Smooth muscle cell (in vitro differentiated cells): ENCODE data around the gene PNMT. TPM values are rescaled to one million over a fixed set of nuclear protein-coding genes. Genes with fewer than 3 reads are reported as not detected.
"Not testable (repeated sequence)": the region's sequence is repeated elsewhere in the genome, so short reads cannot be mapped to it uniquely, and the experiment has no call there.

Experiments
- DNase-seq: peaks from one replicate; lab custom pipeline; 2025; ENCODE audit not compliant: unreplicated experiment; lab: John Stamatoyannopoulos, UW
- H2AFZ ChIP-seq: fragments of 200-600 bp; sonication (generic); 2 replicates; pipeline ENCODE4 v1.6.0; 2016; ENCODE audit warnings: antibody characterized with exemption, low read depth, mild to moderate bottlenecking
- H3F3A ChIP-seq: fragments of 200-600 bp; sonication (generic); 2 replicates; pipeline ENCODE4 v1.6.0; 2017; ENCODE audit warnings: antibody characterized with exemption, low read depth
- H3K27ac ChIP-seq: fragments of 200-600 bp; sonication (generic); 2 replicates; pipeline ENCODE4 v1.5.1; 2016; ENCODE audit warnings: low read depth, mild to moderate bottlenecking
- H3K27me3 ChIP-seq: fragments of 200-600 bp; sonication (generic); 2 replicates; pipeline ENCODE4 v1.6.1; 2016; ENCODE audit warnings: low read depth, mild to moderate bottlenecking
- H3K36me3 ChIP-seq: fragments of 200-600 bp; sonication (generic); 2 replicates; pipeline ENCODE4 v1.5.1; 2016; ENCODE audit warnings: low read depth
- H3K4me1 ChIP-seq: fragments of 200-600 bp; sonication (generic); 2 replicates; pipeline ENCODE4 v1.5.1; 2016; ENCODE audit warnings: low read depth
- H3K4me2 ChIP-seq: fragments of 200-600 bp; sonication (generic); 2 replicates; pipeline ENCODE4 v1.6.0; 2016; ENCODE audit warnings: mild to moderate bottlenecking
- H3K4me3 ChIP-seq: fragments of 200-600 bp; sonication (generic); 2 replicates; pipeline ENCODE4 v1.5.1; 2016; ENCODE audit warnings: mild to moderate bottlenecking
- H3K79me2 ChIP-seq: fragments of 200-600 bp; sonication (generic); 2 replicates; pipeline ENCODE4 v1.6.0; 2016; ENCODE audit warnings: low read depth, mild to moderate bottlenecking
- H3K9ac ChIP-seq: fragments of 200-600 bp; sonication (generic); 2 replicates; pipeline ENCODE4 v1.6.0; 2016; ENCODE audit warnings: low read depth
- H3K9me3 ChIP-seq: fragments of 200-600 bp; sonication (generic); replicated peaks from 2 replicates; pipeline ENCODE4 v1.5.1; 2016; ENCODE audit warnings: low read depth
- H4K20me1 ChIP-seq: fragments of 200-600 bp; sonication (generic); 2 replicates; pipeline ENCODE4 v1.6.0; 2016; ENCODE audit warnings: low read depth
- CTCF ChIP-seq: fragments of 200-600 bp; sonication (generic); IDR thresholded peaks from 2 replicates; pipeline ENCODE4 v1.5.1; 2017; ENCODE audit warnings: borderline replicate concordance, mild to moderate bottlenecking, antibody characterized with exemption; ENCODE audit not compliant: insufficient read depth, poor library complexity, severe bottlenecking
- WGBS: methylation state at CpG from one replicate; pipeline ENCODE4 v1.1.7; 2016; ENCODE audit warnings: low lambda C conversion rate; 5-methylcytosine and 5-hydroxymethylcytosine counted together
- polyA plus RNA-seq: library from polyadenylated mRNA; unstranded; fragments of >200 nt; fragmentation: Nextera tagmentation; extraction: Ambion mirVana; gene quantifications from 2 replicates; pipeline ENCODE4 v1.2.1, GENCODE V29; 2016
- total RNA-seq: library from RNA; depleted of rRNA; stranded (reverse); fragments of >200 nt; gene quantifications from 2 replicates; pipeline ENCODE4 v1.2.3, GENCODE V29; 2014

The PNMT gene
- total and polyA plus RNA-seq, 2 experiments from 2014 or later: 0.23 TPM; not detected in 1

DNA sequence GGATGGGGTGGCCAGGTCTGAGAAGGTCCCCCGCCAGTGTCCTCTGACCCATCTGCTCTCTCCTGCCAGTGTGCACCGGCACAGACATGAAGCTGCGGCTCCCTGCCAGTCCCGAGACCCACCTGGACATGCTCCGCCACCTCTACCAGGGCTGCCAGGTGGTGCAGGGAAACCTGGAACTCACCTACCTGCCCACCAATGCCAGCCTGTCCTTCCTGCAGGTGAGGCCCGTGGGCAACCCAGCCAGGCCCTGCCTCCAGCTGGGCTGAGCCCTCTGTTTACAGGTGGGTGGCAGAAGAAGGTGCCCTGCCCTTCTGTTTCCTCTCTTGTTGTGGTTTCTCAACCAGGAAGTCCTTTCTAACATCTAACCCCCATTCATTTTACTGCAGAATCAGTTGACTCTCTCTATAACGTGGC, 38.7 kb downstream of the PNMT start:
- DNase-seq: no peak
- Histone ChIP-seq H3K9me3 (no peaks in the 10 kb centered on the region), H3K27ac (no peak overlapping the region), H3K36me3 (no peaks in the 10 kb centered on the region), H3K4me2 (no peak overlapping the region), H3K4me1 (peaks cover 19% of the 10 kb centered on the region), H3K4me3 (no peak overlapping the region), H3K9ac (no peak overlapping the region), H3K79me2 (peaks cover 18% of the 10 kb centered on the region), H3K27me3 (no peaks in the 10 kb centered on the region), H3F3A (no peaks in the 10 kb centered on the region), H2AFZ (no peak overlapping the region), H4K20me1 (peaks cover 52% of the 10 kb centered on the region)
- WGBS: 95% methylated on average over 7 of the region's 7 CpGs
- TF ChIP-seq CTCF: no peak

DNA sequence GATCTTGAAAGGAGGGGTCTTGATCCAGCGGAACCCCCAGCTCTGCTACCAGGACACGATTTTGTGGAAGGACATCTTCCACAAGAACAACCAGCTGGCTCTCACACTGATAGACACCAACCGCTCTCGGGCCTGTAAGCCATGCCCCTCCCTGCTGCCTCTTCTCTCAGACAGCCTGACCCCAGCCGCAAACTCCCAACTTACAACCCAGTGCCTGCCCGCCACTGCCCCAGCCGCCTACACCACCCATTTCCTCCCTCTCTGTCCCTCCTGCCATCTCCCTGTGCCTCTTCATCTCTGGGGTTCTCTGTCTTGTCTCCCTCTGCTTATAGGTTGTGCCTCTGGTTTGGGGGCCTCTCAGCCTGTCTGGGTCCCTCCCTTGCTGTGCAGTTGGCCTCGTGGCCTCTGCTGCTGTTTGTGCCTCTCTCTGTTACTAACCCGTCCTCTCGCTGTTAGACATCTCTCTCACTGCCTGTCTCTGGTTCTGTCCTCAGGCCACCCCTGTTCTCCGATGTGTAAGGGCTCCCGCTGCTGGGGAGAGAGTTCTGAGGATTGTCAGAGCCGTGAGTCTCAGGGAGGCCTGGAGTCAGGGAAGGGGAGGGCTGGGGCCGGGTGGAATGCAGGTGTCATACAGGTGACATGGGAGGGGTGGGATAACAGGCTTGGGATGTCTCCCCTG, 41.2 kb downstream of the PNMT start:
- Histone ChIP-seq H3K9me3 (no peaks in the 10 kb centered on the region), H3K4me3 (no peak overlapping the region), H3K4me2 (no peak overlapping the region), H3F3A (no peaks in the 10 kb centered on the region), H2AFZ (no peak overlapping the region), H3K79me2 (peaks cover 2% of the 10 kb centered on the region), H3K27me3 (no peaks in the 10 kb centered on the region), H3K4me1 (peaks cover 9% of the 10 kb centered on the region), H3K27ac (no peak overlapping the region), H3K36me3 (no peaks in the 10 kb centered on the region), H3K9ac (no peak overlapping the region), H4K20me1 (peaks cover 32% of the 10 kb centered on the region)
- 96% methylated on average over 14 of the region's 14 CpGs for WGBS
- no peak for TF ChIP-seq CTCF
- no peak for DNase-seq

DNA sequence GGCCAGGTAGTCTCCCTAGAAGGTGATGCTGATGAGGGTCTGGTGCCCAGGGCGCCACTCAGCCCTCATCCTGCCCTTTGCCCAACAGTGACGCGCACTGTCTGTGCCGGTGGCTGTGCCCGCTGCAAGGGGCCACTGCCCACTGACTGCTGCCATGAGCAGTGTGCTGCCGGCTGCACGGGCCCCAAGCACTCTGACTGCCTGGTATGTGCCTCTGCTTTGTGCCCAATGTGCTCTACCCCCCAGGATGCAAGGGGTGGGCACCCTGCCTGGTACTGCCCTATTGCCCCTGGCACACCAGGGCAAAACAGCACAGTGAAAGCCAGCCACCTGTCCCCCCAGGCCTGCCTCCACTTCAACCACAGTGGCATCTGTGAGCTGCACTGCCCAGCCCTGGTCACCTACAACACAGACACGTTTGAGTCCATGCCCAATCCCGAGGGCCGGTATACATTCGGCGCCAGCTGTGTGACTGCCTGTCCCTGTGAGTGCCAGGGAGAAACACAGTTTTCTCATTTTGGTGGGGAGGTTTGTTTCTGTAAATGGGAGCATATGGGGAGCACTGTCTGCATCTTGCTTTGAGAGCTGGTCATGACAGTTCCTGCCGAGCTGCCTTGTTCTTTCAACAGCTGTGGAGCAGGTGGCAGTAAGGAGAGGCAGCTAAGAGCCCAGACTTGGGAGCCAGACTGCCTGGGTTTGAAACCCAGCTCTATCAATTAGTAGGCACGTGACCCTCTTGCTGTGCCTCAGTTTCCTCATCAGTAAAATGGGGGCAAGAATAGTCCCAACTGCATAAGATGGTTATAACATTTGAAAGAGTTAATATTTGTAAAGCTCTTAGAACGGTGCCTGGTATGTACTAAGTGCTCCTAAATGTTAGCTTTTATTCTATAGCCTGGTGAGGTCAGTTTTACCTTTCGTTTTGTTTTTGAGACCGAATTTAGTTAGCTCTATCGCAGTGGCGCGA, 42.0 kb downstream of the PNMT start:
- H3K36me3 ChIP-seq: no peaks in the 10 kb centered on the region
- no peaks in the 10 kb centered on the region for H3K27me3 ChIP-seq
- no peak for DNase-seq
- H4K20me1 ChIP-seq: peaks cover 24% of the 10 kb centered on the region
- no peaks in the 10 kb centered on the region for H3K9me3 ChIP-seq
- no peak overlapping the region for H3K4me2 ChIP-seq
- H3K4me3 ChIP-seq: no peak overlapping the region
- WGBS: 98% methylated on average over 20 of the region's 20 CpGs
- H3K27ac ChIP-seq: no peak overlapping the region
- H3F3A ChIP-seq: no peaks in the 10 kb centered on the region
- peaks cover 2% of the 10 kb centered on the region for H3K79me2 ChIP-seq
- no peak overlapping the region for H2AFZ ChIP-seq
- H3K4me1 ChIP-seq: peaks cover 1% of the 10 kb centered on the region
- H3K9ac ChIP-seq: no peak overlapping the region
- TF ChIP-seq CTCF: no peak

DNA sequence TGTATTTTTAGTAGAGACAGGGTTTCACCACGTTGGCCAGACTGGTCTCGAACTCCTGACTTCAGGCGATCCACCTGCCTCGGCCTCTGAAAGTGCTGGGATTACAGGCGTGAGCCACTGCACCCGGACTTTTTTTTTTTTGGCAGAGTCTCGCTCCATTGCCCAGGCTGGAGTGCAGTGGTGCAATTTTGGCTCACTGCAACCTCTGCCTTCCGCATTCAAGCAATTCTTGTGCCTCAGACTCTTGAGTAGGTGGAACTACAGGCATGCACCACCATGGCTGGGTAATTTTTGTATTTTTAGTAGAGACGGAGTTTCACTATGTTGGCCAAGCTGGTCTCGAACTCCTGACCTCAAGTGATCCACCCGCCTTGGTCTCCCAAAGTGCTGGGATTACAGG, 42.8 kb downstream of the PNMT start:
- H3K27ac ChIP-seq, H3K4me3 ChIP-seq, H3K9me3 ChIP-seq, H3K4me1 ChIP-seq, H3K27me3 ChIP-seq, H3K79me2 ChIP-seq, DNase-seq, H3F3A ChIP-seq, H3K4me2 ChIP-seq, H2AFZ ChIP-seq, H3K9ac ChIP-seq, H3K36me3 ChIP-seq: not testable (repeated sequence)
- peaks cover 16% of the 10 kb centered on the region for H4K20me1 ChIP-seq
- WGBS: 96% methylated on average over 11 of the region's 11 CpGs
